HUES6 (cell line): Measurements from ENCODE around the gene TMOD1.
"Not testable (repeated sequence)": the region's sequence is repeated elsewhere in the genome, so short reads cannot be mapped to it uniquely, and the experiment has no call there.

ENCODE experiments used
- H3K27ac ChIP-seq: 2 replicates; pipeline ENCODE4 v1.7.0; 2013; ENCODE audit warnings: low read depth, mild to moderate bottlenecking, low read length, inconsistent platforms
- H3K27me3 ChIP-seq: 2 replicates; pipeline ENCODE4 v1.6.1; 2013; ENCODE audit warnings: low read length; ENCODE audit not compliant: control insufficient read depth, insufficient read depth
- H3K36me3 ChIP-seq: 2 replicates; pipeline ENCODE4 v1.6.1; 2013; ENCODE audit warnings: low read length; ENCODE audit not compliant: control insufficient read depth, insufficient read depth
- H3K4me1 ChIP-seq: 2 replicates; pipeline ENCODE4 v1.6.1; 2013; ENCODE audit warnings: low read length; ENCODE audit not compliant: control insufficient read depth, insufficient read depth
- H3K4me3 ChIP-seq: 2 replicates; pipeline ENCODE4 v1.5.1; 2013; ENCODE audit warnings: low read depth, low read length
- H3K9ac ChIP-seq: one replicate; pipeline ENCODE4 v1.6.1; 2013; ENCODE audit warnings: mild to moderate bottlenecking, low read length
- H3K9me3 ChIP-seq: 2 replicates; pipeline ENCODE4 v1.6.1; 2013; ENCODE audit warnings: low read depth, low read length; ENCODE audit not compliant: control insufficient read depth, insufficient read depth

Gene TMOD1

GRCh38 chr9:97578846-97579245 lies 77.4 kb downstream of the TMOD1 start:
- Histone ChIP-seq H3K4me3 (no peak overlapping the region), H3K36me3 (no peaks in the 10 kb centered on the region), H3K27ac (no peak overlapping the region), H3K4me1 (no peaks in the 10 kb centered on the region), H3K9ac (no peak overlapping the region), H3K27me3 (no peaks in the 10 kb centered on the region), H3K9me3 (no peaks in the 10 kb centered on the region)

GRCh38 chr9:97579914-97580313 lies 78.4 kb downstream of the TMOD1 start:
- H3K9me3 ChIP-seq, result no peaks in the 10 kb centered on the region
- no peak overlapping the region for H3K27ac ChIP-seq
- H3K4me3 ChIP-seq, result no peak overlapping the region
- no peaks in the 10 kb centered on the region for H3K36me3 ChIP-seq
- H3K4me1 ChIP-seq, result no peaks in the 10 kb centered on the region
- H3K27me3 ChIP-seq, result no peaks in the 10 kb centered on the region
- no peak overlapping the region for H3K9ac ChIP-seq

- not testable (repeated sequence) for H3K4me1 ChIP-seq, H3K36me3 ChIP-seq, H3K27me3 ChIP-seq, H3K9me3 ChIP-seq, H3K27ac ChIP-seq, H3K9ac ChIP-seq, H3K4me3 ChIP-seq
Measured at GRCh38 chr9:97581590-97581989, 80.1 kb downstream of the TMOD1 start.

GRCh38 chr9:97584778-97585177 lies 83.3 kb downstream of the TMOD1 start:
- H3K27me3 ChIP-seq, result not testable (repeated sequence)

GRCh38 chr9:97586909-97587308 lies 85.4 kb downstream of the TMOD1 start:
- not testable (repeated sequence) for H3K27ac ChIP-seq, H3K9ac ChIP-seq, H3K27me3 ChIP-seq, H3K9me3 ChIP-seq, H3K36me3 ChIP-seq, H3K4me1 ChIP-seq
- peak overlapping the region; percentile 39; the same call in 1 of the 2 replicates for H3K4me3 ChIP-seq

More at GRCh38 chr9:97584778-97585177, 83.3 kb downstream of the TMOD1 start:
- not testable (repeated sequence) for H3K27ac ChIP-seq, H3K36me3 ChIP-seq, H3K9me3 ChIP-seq, H3K4me1 ChIP-seq, H3K4me3 ChIP-seq, H3K9ac ChIP-seq

GRCh38 chr9:97591535-97591934 lies 90.1 kb downstream of the TMOD1 start:
- Histone ChIP-seq H3K27me3 (no peaks in the 10 kb centered on the region), H3K9me3 (peaks cover 8% of the 10 kb centered on the region), H3K36me3 (no peaks in the 10 kb centered on the region), H3K4me1 (no peaks in the 10 kb centered on the region), H3K9ac (no peak overlapping the region), H3K4me3 (no peak overlapping the region), H3K27ac (no peak overlapping the region)

- Histone ChIP-seq H3K4me1 (no peaks in the 10 kb centered on the region), H3K36me3 (no peaks in the 10 kb centered on the region), H3K27ac (no peak overlapping the region), H3K9ac (no peak overlapping the region), H3K9me3 (peaks cover 4% of the 10 kb centered on the region; the same call in 1 of the 2 replicates), H3K4me3 (no peak overlapping the region), H3K27me3 (no peaks in the 10 kb centered on the region)
Measured at GRCh38 chr9:97592126-97592525, 90.7 kb downstream of the TMOD1 start.

GRCh38 chr9:97593960-97594359 lies 92.5 kb downstream of the TMOD1 start:
- Histone ChIP-seq H3K36me3 (no peaks in the 10 kb centered on the region), H3K27ac (no peak overlapping the region), H3K9ac (no peak overlapping the region), H3K9me3 (no peaks in the 10 kb centered on the region), H3K27me3 (no peaks in the 10 kb centered on the region), H3K4me3 (no peak overlapping the region), H3K4me1 (peaks cover 3% of the 10 kb centered on the region; the same call in 1 of the 2 replicates)

- no peak overlapping the region for H3K9ac ChIP-seq
Measured at GRCh38 chr9:97594381-97594921, 93.0 kb downstream of the TMOD1 start.

GRCh38 chr9:97596906-97597305 lies 95.4 kb downstream of the TMOD1 start:
- H3K9me3 ChIP-seq, result no peaks in the 10 kb centered on the region
- H3K9ac ChIP-seq, result no peak overlapping the region
- H3K4me3 ChIP-seq, result no peak overlapping the region
- H3K36me3 ChIP-seq, result peaks cover 22% of the 10 kb centered on the region
- peaks cover 3% of the 10 kb centered on the region; the same call in 1 of the 2 replicates for H3K4me1 ChIP-seq
- no peaks in the 10 kb centered on the region for H3K27me3 ChIP-seq
- H3K27ac ChIP-seq, result no peak overlapping the region

More at GRCh38 chr9:97594381-97594921, 93.0 kb downstream of the TMOD1 start:
- Histone ChIP-seq H3K9me3 (no peaks in the 10 kb centered on the region), H3K27me3 (no peaks in the 10 kb centered on the region), H3K4me1 (peaks cover 3% of the 10 kb centered on the region; the same call in 1 of the 2 replicates), H3K36me3 (peaks cover 1% of the 10 kb centered on the region; the same call in 1 of the 2 replicates), H3K27ac (no peak overlapping the region), H3K4me3 (no peak overlapping the region)

- Histone ChIP-seq H3K27ac (no peak overlapping the region), H3K9me3 (no peaks in the 10 kb centered on the region), H3K4me3 (no peak overlapping the region), H3K36me3 (peaks cover 40% of the 10 kb centered on the region), H3K9ac (no peak overlapping the region), H3K4me1 (peaks cover 3% of the 10 kb centered on the region; the same call in 1 of the 2 replicates), H3K27me3 (no peaks in the 10 kb centered on the region)
Measured at GRCh38 chr9:97598461-97599288, 97.2 kb downstream of the TMOD1 start.
